NCI-H69 (cell line): Measurements from ENCODE around the gene NAAA.
"Not testable (repeated sequence)": the region's sequence is repeated elsewhere in the genome, so short reads cannot be mapped to it uniquely, and the experiment has no call there.

Source experiments
- DNase-seq: peaks from one replicate; lab custom pipeline; 2025; lab: John Stamatoyannopoulos, UW

The NAAA gene

DNA sequence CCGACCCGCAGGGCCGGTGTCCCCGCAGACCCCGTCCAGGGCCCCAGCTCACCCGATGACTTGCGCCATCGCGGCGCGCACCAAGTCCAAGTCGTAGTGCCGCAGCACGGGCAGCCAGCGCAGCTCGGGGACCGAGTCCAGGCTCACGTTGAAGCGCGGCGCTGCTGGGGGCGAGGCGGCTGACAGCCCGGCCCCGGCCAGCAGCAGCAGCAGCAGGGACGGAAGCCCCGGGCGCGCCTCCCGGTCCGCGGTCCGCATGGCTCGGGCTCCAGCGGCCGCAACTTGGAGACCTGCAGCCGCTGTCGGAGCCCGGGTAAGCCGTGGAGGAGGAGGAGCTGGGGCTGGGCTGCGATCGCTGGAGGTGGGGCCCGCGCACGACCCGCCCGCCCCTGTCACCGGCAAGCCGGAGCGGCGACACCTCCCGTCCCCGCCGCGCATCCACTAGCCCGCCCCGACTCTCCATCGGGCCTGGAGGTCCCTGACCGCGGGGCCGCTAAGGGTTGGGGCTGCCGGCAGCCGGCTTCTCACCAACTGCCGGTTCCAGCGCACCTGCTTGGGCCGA is at the start of gene NAAA:
Gene NAAA (minus strand): TSS at position 322 of the 562 bp plus-strand sequence. CDS start 64 bp downstream, at position 258.
- peak; percentile 69 for DNase-seq

DNA sequence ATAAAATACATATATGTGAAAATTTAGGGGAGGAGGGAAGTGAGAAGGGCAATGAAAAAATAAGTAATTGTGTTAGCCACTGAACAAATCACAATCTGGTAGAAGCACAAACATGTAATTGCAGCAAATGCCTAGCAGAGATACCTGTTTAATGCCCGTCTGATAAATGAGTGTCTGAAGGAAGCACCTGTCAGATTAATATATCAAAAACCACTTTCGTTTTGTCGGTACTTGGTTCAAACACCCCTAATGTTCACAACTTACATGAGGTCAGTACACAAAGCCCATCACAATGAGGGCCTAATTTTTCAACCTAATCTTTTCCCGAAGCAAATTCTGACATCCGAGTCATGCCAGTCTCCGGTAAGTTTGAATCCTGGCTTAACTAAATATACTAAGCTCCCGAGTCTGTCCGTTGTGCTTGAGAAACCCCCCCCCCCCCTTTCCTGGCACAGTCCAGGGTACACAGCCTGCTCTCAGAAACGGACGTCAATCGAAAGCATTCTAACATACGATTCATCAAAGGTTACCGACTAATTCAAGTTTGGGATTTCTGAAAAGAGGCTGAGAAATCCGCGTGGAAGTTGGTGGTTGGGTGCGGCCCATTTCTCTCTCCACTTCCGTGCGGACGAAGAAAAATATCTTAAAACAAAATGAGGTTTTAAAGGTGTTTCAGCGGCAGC is 49.2 kb upstream of the NAAA start:
- DNase-seq: peak; percentile 14

DNA sequence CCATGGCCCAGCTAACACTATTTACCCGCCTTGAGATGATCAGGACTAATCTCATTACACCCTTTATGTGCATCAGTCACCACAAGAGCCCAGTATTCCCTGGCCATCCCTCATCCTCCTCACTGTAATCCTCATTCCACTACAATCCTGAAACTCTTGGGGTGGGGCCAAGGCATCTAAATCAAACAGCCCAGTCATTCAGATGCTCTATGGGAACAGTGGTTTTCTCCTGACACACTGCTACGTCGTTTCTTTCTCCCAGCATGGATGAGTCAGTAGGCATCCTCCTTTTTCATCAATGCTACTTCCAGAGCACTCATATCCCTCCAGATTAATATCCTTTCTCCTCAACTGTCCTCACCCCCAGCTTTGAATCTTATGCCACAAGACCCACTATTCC is 44.3 kb upstream of the NAAA start:
- no peak for DNase-seq

GRCh38 chr4:75980576-75980975 is 39.8 kb upstream of the NAAA start:
- no peak for DNase-seq

DNA sequence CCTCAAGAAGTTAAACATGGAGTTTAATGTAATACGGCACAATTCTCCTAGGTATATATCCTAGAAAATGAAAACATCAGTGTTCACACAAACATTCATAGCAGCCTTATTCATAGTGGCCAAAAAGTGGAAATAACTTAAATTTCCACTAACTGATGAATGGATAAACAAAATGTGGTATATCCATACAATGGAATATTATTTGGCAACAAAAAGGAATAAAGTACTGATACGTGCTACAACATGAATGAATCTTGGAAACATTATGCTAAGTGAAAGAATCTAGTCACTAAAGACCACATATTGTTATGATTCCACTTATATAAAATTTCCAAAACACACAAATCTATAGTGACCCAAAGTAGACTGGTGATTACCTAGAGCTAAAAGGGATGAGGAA is 35.4 kb upstream of the NAAA start:
- no peak for DNase-seq

DNA sequence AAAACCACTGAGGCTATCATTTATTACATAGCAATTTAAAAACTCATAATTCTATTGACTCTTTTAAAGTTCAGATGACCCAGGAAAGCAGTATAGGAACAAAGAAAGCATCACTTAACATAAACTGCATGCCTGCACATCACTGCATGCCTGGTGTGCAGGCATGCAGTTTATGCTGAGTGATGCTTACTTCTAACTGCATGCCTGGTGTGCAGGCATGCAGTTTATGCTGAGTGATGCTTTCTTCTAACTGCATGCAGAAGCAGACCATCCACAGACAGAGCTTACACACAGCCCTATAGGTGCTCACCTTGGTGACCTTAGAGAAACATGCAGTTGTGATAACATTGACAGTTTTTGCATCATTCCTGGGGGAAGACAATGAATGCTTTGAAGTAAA is 33.0 kb upstream of the NAAA start:
- no peak for DNase-seq

DNA sequence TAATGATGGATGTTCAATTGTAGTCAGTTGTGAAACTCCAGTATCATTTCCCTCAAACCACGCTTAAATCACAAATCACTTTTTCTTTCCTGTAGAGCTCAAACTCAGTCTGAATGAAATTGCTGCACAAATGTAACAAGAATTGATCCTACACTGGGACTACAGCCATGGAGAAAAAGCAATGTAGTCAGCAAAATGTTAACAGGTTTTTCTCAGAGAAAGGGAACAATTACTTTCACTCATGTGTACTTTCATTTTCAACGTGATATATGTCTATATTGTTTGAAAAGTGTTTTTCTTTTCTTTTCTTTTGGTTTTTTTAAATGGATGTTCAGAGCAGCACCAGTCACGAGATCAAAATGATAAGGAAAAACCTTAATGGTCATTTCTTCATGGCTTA is 27.3 kb upstream of the NAAA start:
- DNase-seq: no peak

GRCh38 chr4:75963558-75963957 is 22.7 kb upstream of the NAAA start:
- DNase-seq: no peak

DNA sequence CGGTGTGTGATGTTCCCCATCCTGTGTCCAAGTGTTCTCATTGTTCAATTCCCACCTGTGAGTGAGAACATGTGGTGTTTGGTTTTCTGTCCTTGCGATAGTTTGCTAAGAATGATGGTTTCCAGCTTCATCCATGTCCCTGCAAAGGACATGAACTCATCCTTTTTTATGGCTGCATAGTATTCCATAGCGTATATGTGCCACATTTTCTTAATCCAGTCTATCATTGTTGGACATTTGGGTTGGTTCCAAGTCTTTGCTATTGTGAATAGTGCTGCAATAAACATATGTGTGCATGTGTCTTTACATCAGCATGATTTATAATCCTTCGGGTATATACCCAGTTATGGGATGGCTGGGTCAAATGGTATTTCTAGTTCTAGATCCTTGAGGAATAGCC is 21.3 kb upstream of the NAAA start:
- DNase-seq: not testable (repeated sequence)

GRCh38 chr4:75958546-75958945 is 17.7 kb upstream of the NAAA start:
- not testable (repeated sequence) for DNase-seq

DNA sequence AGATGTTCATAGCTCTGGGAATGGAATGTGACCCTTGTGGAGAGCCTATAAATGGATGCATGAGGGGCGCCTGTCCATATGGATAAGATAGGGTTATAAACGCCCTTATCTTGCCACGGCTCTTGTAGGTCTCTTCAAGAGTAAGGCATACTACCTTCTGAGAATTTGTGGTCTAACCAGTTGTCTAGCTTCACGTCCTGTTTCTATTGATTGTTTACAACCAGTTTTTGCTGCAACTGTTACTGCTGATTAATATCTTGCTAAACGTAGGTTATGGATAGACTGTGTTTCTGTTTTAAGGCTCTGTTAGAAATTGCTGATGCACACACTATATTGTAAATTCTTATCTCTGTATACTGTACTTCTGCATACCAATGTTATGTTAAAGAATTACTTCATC is 14.0 kb upstream of the NAAA start:
- DNase-seq: not testable (repeated sequence)

DNA sequence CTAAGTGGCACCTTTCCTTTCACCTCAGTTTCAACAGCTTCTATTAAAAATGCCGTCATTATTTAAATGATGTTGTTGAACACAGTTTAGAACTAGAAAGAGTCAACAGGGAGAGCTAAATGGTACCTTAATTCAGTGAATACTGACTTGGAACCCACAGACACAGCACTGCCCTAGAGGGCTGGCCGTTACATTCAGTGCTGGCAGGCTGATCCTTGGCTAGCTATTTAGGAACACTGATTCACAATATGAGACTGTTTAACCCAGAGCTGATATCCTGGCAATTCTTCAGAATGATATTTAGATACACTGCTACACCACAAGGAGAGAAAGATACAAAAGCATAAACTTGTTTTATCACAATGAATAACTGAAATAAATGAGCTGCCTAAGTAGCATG is 12.7 kb upstream of the NAAA start:
- no peak for DNase-seq

DNA sequence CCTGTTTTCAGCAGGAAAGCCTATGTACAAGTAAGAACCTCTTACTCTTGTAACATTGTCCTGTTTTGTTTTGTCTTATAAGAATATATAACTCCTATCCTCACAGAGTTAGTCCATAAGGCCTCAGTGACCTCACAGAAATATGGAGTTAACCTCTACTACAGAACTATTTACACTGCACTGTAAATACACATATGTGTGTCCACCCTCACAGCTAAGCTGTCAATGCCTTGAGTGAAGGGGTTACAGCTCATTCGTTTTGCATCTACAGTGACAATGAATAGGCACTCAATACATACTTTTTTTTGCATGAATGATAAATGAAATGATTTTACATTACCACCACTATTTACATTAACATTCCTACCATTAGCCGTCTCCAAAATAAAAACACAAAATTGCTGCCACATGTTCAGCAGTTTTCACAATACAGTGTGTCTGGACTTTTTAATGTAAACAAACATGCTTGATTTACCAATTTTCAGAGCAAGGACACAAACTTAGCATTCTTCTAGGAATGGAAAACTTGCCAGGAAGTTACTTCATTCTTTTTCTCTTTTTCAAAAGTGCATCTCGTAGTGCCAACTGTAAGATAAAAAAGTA is 9.5 kb upstream of the NAAA start:
- DNase-seq: no peak

DNA sequence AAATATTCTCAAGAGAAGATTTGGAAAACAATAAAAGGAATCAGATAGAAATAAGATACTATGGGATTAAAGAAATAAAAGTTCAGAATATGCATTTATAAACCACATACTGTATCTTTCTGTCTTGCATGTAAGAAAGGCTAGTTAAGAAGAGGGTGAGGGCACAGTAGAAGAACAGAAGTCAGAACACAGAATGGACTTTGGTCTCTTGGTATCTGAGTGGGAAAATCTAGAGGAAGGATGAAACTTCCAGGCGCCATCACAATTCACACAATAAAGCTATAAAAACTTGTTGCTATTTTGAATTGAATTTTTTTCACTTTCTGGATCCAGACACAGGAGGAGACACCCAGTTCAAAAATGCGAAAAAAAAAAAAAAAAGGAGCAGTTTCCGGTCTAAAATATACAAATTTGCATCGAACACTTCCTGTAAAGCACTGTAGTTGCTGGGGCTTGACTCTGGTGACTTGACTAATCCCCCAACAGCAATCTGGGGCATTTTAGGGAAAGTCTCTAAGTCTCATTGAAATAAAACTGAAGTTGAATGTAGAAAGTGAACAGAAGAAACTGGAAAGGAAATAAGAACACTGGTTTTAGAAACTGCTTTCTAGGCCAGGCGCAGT is 8.1 kb upstream of the NAAA start:
- DNase-seq: no peak

DNA sequence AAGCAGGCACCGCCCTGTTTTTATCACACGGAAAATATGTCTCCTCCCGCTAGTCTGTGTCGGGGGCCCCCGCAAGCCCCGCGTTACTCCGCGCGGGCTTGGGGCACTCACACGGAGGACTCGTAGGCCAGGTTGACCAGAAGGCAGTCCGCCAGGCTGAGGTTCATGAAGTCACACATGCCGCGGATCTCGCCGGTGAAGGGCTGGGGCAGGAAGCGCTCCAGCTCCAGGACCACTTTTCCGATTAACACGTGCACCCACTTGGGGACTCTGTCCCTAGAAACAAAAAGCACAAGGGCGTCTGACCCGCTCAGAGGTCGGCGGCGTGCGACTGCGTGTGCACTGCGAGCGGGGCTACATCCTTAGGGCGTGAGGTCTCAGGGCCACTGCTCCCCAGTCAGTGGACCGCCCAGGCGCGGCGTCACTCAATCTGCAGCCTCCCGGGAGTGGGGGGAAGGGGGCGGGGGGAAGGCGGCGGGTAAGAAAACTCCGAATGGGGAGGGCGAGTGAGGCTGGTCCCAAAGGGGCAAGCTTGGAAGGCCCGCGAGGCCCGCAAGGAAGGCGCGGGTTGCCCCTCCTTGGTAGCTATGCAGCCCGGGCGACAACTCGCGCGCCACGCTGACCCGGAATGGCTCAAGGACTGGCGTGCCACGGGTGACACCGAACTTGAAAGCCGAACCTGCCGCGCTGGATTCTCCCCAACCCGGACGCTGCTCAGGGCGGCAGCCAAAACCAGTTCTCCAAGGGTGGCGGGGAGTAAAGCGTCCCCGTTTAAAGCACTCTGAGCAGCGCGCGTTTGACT is 722 bp downstream of the NAAA start:
- DNase-seq: peak; percentile 78

DNA sequence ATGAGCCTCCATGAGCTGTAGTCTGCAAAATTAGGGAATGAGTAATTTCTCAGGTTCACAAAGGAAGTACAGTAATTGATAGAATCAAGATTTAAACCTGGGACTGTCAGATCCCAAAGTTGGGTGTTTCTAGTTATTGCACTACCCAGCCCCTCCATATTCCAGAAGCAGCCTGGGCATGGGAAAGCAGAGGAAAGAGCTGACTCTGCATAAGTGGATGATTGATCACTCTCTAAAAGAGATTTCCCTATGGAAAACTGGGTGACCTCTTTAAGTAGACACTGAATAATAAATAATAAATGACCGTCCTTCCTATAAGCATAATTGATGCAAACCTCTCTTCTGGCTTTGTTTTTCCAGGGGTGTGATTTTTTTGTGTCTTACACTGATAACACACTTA is 5.2 kb downstream of the NAAA start:
- DNase-seq: no peak

- no peak for DNase-seq
Measured at GRCh38 chr4:75930152-75930551, 10.7 kb downstream of the NAAA start.

GRCh38 chr4:75924916-75925315 is 15.9 kb downstream of the NAAA start:
- peak; percentile 84 for DNase-seq

DNA sequence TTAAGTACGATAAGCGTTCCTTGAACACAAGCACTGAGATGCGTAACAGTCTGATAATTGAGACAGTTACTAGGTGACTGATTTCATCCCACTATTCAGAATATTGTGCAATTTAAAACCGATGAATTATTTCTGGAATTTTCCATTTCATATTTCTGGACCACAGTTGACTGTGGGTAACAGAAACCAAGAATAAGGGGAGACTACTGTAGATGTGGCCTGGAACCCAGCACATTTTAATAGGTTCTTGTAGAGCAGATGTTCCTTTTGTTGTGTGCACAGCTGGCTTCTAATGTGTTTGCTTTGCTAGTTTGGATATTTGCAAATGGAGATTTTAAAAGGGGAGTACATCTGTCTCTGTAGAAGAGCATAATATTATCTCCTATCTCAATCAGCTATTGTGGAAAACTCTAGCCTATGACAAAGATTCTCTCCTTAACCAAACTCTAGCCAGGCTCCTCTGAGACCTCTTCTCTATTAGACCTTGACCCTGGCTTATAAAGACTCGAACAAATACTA is 16.4 kb downstream of the NAAA start:
- peak; percentile 89 for DNase-seq

GRCh38 chr4:75922588-75922987 is 18.2 kb downstream of the NAAA start:
- peak; percentile 54 for DNase-seq

GRCh38 chr4:75921910-75922309 is 18.9 kb downstream of the NAAA start:
- DNase-seq: no peak

- no peak for DNase-seq
Measured at GRCh38 chr4:75920327-75920726, 20.5 kb downstream of the NAAA start.
